B cell (primary cell): ENCODE measurements around the gene ACOX2. TPM values are rescaled to one million over a fixed set of nuclear protein-coding genes. Genes with fewer than 3 reads are reported as not detected.
A peak's percentile ranks its signal among the peaks of the same experiment; 100 is the strongest.

Experiments used
- ATAC-seq: fragments of 200-7000 bp; cut with Tn5 transposase; one replicate; pipeline ENCODE4 v1.10.0; 2021; ENCODE audit warnings: low read depth, mild to moderate bottlenecking, moderate number of reproducible peaks, moderate library complexity
- CTCF ChIA-PET: fragments of 350-600 bp; sonication (Branson Sonifier 250); formaldehyde crosslinking; loops from one replicate; lab custom pipeline; 2021; ENCODE audit warnings: antibody characterized with exemption, inconsistent platforms; lab: Charles Lee
- POLR2A ChIA-PET: fragments of 350-600 bp; sonication (Branson Sonifier 250); formaldehyde crosslinking; loops from one replicate; lab custom pipeline; 2021; ENCODE audit warnings: antibody characterized with exemption; lab: Charles Lee
- DNase-seq: peaks from one replicate; pipeline ENCODE4 v3.0.0; 2013
- H2AFZ ChIP-seq: 2 replicates; pipeline ENCODE4 v1.6.1; 2012; ENCODE audit warnings: mild to moderate bottlenecking, low read depth, low read length; ENCODE audit not compliant: insufficient read depth, poor library complexity, severe bottlenecking
- H3K27ac ChIP-seq, 2 donors: 1 replicate in 1 of 2; 2 replicates in 1 of 2; pipeline ENCODE4 v1.5.1; 2012 to 2013; ENCODE audit warnings: low read length in 2 of 2, mild to moderate bottlenecking in 2 of 2, moderate library complexity in 1 of 2
- H3K27me3 ChIP-seq, 4 experiments: fragments of 200-600 bp in 1 of 4; sonication (generic) in 1 of 4; replicated peaks in 1 of 4; 1 replicate in 2 of 4; 2 replicates in 2 of 4; pipeline versions ENCODE4 v1.6.1 to v1.7.0; 2013 to 2016; ENCODE audit warnings: low read length in 3 of 4, mild to moderate bottlenecking in 2 of 4, mixed read lengths in 1 of 4, moderate library complexity in 1 of 4; ENCODE audit not compliant: insufficient read depth in 4 of 4, control insufficient read depth in 3 of 4; ENCODE audit errors: control extremely low read depth in 1 of 4
- H3K36me3 ChIP-seq, 2 experiments: replicated peaks in 1 of 2; 1 replicate in 1 of 2; 2 replicates in 1 of 2; pipeline versions ENCODE4 v1.6.1 to v1.7.1; 2013; ENCODE audit warnings: low read length in 1 of 2; ENCODE audit not compliant: insufficient read depth in 2 of 2, control insufficient read depth in 1 of 2; ENCODE audit errors: control extremely low read depth in 1 of 2, extremely low read depth in 1 of 2
- H3K4me1 ChIP-seq, 2 donors: fragments of 200-600 bp in 1 of 2; sonication (generic) in 1 of 2; 1 replicate in 1 of 2; 2 replicates in 1 of 2; pipeline versions ENCODE4 v1.5.1 to v1.6.1; 2013 to 2017; ENCODE audit warnings: low read length in 2 of 2; ENCODE audit not compliant: control insufficient read depth in 2 of 2, insufficient read depth in 2 of 2
- H3K4me2 ChIP-seq: replicated peaks from 2 replicates; pipeline ENCODE3; 2012; ENCODE audit warnings: mild to moderate bottlenecking, low read depth, low read length; ENCODE audit not compliant: poor library complexity, severe bottlenecking
- H3K4me3 ChIP-seq, 5 experiments: fragments of 200-600 bp in 1 of 5; sonication (generic) in 1 of 5; 1 replicate in 3 of 5; 2 replicates in 2 of 5; pipeline versions ENCODE4 v1.5.1 to v1.7.0; 2011 to 2016; ENCODE audit warnings: low read length in 4 of 5, mild to moderate bottlenecking in 4 of 5, low read depth in 2 of 5, control low read depth in 1 of 5, moderate library complexity in 1 of 5; ENCODE audit not compliant: insufficient read depth in 1 of 5; ENCODE audit errors: control extremely low read depth in 1 of 5, extremely low read depth in 1 of 5
- H3K79me2 ChIP-seq: fragments of 200-600 bp; sonication (generic); one replicate; pipeline ENCODE4 v1.6.0; 2016; ENCODE audit warnings: low read length; ENCODE audit not compliant: control insufficient read depth, insufficient read depth
- H3K9ac ChIP-seq: fragments of 200-600 bp; sonication (generic); 2 replicates; pipeline ENCODE4 v1.6.1; 2017; ENCODE audit warnings: mild to moderate bottlenecking, low read length, moderate library complexity
- H3K9me3 ChIP-seq, 3 donors: one replicate each; pipeline versions ENCODE4 v1.6.1 to v1.7.1; 2013; ENCODE audit warnings: low read length in 2 of 3; ENCODE audit not compliant: control insufficient read depth in 2 of 3, insufficient read depth in 1 of 3; ENCODE audit errors: control extremely low read depth in 1 of 3
- H4K20me1 ChIP-seq: 2 replicates; pipeline ENCODE4 v1.6.0; 2012; ENCODE audit warnings: mild to moderate bottlenecking, low read length; ENCODE audit not compliant: insufficient read depth, control insufficient read depth, poor library complexity, severe bottlenecking
- H3K27ac Mint-ChIP-seq: one replicate; pipeline ENCODE4 v1.8.0; 2021; ENCODE audit warnings: mixed read lengths
- H3K27me3 Mint-ChIP-seq: one replicate; pipeline ENCODE4 v1.8.0; 2021; ENCODE audit warnings: mixed read lengths
- H3K4me1 Mint-ChIP-seq: one replicate; pipeline ENCODE4 v1.8.0; 2021; ENCODE audit warnings: mixed read lengths
- H3K4me3 Mint-ChIP-seq: one replicate; pipeline ENCODE4 v1.8.0; 2021; ENCODE audit warnings: mixed read lengths
- H3K9me3 Mint-ChIP-seq: one replicate; pipeline ENCODE4 v1.8.0; 2022; ENCODE audit warnings: mixed read lengths; ENCODE audit not compliant: insufficient read depth
- EZH2 ChIP-seq: IDR thresholded peaks from 2 replicates; pipeline ENCODE4 v1.6.1; 2012; ENCODE audit warnings: borderline replicate concordance, low read depth, mild to moderate bottlenecking, moderate library complexity, low read length; ENCODE audit not compliant: insufficient read depth, poor library complexity, severe bottlenecking
- WGBS: methylation state at CpG from one replicate; pipeline ENCODE4 v1.1.5; 2013; ENCODE audit warnings: missing lambda C conversion rate; ENCODE audit not compliant: insufficient coverage; 5-methylcytosine and 5-hydroxymethylcytosine counted together
- intact Hi-C: fragments of 100-400 bp; cut with micrococcal nuclease; formaldehyde crosslinking; loops from one replicate; pipeline ENCODE4 v1.10.0; 2022
- polyA plus RNA-seq: library from polyadenylated mRNA; depleted of rRNA; stranded (reverse); fragments of >200 nt; gene quantifications from 2 replicates; pipeline ENCODE4 v1.2.3, GENCODE V29; 2012
- total RNA-seq, 2 donors: library from RNA; stranded (reverse); fragments of 120-200 nt in 1 of 2; gene quantifications; 1 replicate in 1 of 2; 2 replicates in 1 of 2; pipeline versions ENCODE4 v1.2.3 to v1.2.4, GENCODE V29; 2013 to 2022
- TF ChIP-seq, protein P1 (sequence below): fragments of 200-600 bp; IDR thresholded peaks from one replicate; pipeline ENCODE4 v1.8.0; 2022; ENCODE audit warnings: antibody characterized with exemption, mild to moderate bottlenecking

The ACOX2 gene
- total and polyA plus RNA-seq, 2 donors (not counting 1 experiment from before 2014, with no cell fraction given): not detected

DNA sequence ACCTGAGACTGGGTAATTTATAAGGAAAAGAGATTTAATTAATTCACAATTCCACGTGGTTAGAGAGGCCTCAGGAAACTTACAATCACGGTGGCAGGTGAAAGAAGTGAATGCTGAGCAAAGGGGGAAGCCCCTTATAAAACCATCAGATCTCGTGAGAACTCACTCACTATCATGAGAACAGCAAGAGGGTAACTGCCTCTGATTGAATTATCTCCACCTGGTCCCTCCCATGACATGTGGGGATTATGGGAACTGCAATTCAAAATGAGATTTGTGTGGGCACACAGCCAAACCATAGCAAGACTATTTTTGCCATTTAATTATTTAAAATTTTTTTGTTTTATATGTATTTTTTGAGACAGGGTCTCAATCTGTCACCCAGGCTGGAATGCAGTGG lies 72.1 kb downstream of the ACOX2 start:
- Mint-ChIP-seq H3K27ac (no peak overlapping the region), H3K9me3 (no peaks in the 10 kb centered on the region), H3K4me1 (peaks cover 7% of the 10 kb centered on the region), H3K4me3 (no peak overlapping the region), H3K27me3 (no peaks in the 10 kb centered on the region)
- no peak for TF ChIP-seq EZH2
- TF ChIP-seq, protein P1, sequence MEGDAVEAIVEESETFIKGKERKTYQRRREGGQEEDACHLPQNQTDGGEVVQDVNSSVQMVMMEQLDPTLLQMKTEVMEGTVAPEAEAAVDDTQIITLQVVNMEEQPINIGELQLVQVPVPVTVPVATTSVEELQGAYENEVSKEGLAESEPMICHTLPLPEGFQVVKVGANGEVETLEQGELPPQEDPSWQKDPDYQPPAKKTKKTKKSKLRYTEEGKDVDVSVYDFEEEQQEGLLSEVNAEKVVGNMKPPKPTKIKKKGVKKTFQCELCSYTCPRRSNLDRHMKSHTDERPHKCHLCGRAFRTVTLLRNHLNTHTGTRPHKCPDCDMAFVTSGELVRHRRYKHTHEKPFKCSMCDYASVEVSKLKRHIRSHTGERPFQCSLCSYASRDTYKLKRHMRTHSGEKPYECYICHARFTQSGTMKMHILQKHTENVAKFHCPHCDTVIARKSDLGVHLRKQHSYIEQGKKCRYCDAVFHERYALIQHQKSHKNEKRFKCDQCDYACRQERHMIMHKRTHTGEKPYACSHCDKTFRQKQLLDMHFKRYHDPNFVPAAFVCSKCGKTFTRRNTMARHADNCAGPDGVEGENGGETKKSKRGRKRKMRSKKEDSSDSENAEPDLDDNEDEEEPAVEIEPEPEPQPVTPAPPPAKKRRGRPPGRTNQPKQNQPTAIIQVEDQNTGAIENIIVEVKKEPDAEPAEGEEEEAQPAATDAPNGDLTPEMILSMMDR: no peak
- no peaks in the 10 kb centered on the region for H3K9me3 ChIP-seq
- ChIA-PET CTCF (interaction anchor here (1.4 to 1.8 kb wide), 4 partner anchors 9 to 69 kb away, joined by 4 to 8 read pairs (median 7); partner anchors contain the start of gene KCTD6), POLR2A (no interaction called here)
- H3K4me3 ChIP-seq: no peak overlapping the region
- WGBS: no CpG with 5 or more reads among the region's 3 CpGs
- no peak overlapping the region for H3K27ac ChIP-seq
- H4K20me1 ChIP-seq: no peaks in the 10 kb centered on the region
- peaks cover 7 to 9% of the 10 kb centered on the region in 2 donors for H3K4me1 ChIP-seq
- H3K4me2 ChIP-seq: no peak overlapping the region
- intact Hi-C loops: no loop called here
- ATAC-seq (no peak), DNase-seq (no peak)
- no peaks in the 10 kb centered on the region for H3K36me3 ChIP-seq
- H2AFZ ChIP-seq: no peak overlapping the region
- no peaks in the 10 kb centered on the region for H3K79me2 ChIP-seq
- no peak overlapping the region for H3K9ac ChIP-seq
- H3K27me3 ChIP-seq: no peaks in the 10 kb centered on the region

DNA sequence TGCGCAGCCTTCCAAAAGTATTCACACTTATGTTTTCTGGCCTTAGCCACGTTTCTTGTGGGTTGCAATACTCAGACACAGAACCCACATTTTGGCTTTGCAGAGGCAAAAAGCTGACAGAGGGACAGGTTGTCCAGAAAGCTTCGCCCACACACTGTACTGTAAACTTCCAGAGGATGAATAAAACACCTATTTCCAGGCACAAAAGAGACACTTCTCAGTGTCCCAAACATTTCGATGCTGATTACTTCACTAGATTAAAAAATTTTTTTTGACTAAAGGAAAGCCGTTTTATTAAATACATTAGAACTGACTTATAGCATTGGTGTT lies 73.1 kb downstream of the ACOX2 start:
- no peaks in the 10 kb centered on the region for H3K36me3 ChIP-seq
- no peak for TF ChIP-seq EZH2
- TF ChIP-seq, protein P1: no peak
- H3K9ac ChIP-seq: no peak overlapping the region
- DNase-seq: no peak
- H2AFZ ChIP-seq: peak overlapping the region; percentile 52
- no peaks in the 10 kb centered on the region for H3K27me3 ChIP-seq
- H3K4me3 ChIP-seq: peak overlapping the region in 1 of 5 experiments; percentile 35
- no peak for ATAC-seq
- peaks cover 0 to under 1% (median 0%) of the 10 kb centered on the region in 3 donors for H3K9me3 ChIP-seq
- Mint-ChIP-seq H3K9me3 (no peaks in the 10 kb centered on the region), H3K4me3 (peak overlapping the region; percentile 54), H3K4me1 (peaks cover 7% of the 10 kb centered on the region), H3K27me3 (no peaks in the 10 kb centered on the region), H3K27ac (no peak overlapping the region)
- H3K4me1 ChIP-seq: peaks cover 7 to 9% of the 10 kb centered on the region in 2 donors
- no peak overlapping the region for H3K27ac ChIP-seq
- ChIA-PET POLR2A (no interaction called here), CTCF (interaction anchor here (0.6 to 1.8 kb wide), 15 partner anchors 8 to 962 kb away, joined by 3 to 8 read pairs (median 5); partner anchors contain the start of genes ACOX2 and KCTD6)
- H4K20me1 ChIP-seq: no peaks in the 10 kb centered on the region
- intact Hi-C loops: loop anchor here (1.0 kb wide), 2 partner anchors 27 to 68 kb away; no protein-coding TSS in a partner anchor
- 27% methylated on average over 3 of the region's 5 CpGs for WGBS
- peak overlapping the region; percentile 50 for H3K4me2 ChIP-seq
- H3K79me2 ChIP-seq: no peaks in the 10 kb centered on the region
